ENCODE data around the gene ERP27.

The ERP27 gene

DNA sequence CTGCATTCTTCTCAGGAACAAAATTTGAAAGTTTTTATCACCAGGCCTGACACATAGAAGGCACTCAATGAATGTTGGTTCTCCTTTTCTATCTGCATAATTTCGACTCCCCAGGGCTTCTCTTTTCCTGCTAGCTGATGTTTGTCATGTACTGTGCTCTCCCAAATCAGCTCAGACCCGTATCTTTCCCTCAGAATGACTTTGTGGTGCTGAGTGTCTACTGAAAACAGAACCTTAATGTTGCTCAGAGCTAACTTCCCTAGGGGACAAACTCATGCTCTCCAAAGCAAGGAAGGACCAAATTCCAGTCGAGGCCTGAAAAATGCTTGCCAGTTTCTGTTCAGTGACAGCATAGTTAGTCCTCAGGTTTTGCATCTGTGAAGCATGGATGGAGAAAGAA lies 21.1 kb upstream of the ERP27 start:
- DNase-seq (ENCODE audit: low read depth), result no peak

DNA sequence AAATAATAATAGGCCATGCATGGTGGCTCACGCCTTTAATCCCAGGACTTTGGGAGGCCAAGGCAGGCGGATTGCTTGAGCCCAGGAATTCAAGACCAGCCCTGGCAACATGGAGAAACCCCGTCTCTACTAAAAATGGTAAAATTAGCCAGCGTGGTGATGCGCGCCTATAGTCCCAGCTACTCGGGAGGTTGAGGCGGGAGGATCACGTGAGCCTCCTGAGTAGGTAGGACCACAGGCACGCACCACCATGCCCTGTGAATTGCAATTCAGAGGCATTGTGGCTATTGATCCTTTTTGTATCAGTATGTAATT lies 20.7 kb upstream of the ERP27 start:
- no peak for DNase-seq (ENCODE audit: low read depth)

DNA sequence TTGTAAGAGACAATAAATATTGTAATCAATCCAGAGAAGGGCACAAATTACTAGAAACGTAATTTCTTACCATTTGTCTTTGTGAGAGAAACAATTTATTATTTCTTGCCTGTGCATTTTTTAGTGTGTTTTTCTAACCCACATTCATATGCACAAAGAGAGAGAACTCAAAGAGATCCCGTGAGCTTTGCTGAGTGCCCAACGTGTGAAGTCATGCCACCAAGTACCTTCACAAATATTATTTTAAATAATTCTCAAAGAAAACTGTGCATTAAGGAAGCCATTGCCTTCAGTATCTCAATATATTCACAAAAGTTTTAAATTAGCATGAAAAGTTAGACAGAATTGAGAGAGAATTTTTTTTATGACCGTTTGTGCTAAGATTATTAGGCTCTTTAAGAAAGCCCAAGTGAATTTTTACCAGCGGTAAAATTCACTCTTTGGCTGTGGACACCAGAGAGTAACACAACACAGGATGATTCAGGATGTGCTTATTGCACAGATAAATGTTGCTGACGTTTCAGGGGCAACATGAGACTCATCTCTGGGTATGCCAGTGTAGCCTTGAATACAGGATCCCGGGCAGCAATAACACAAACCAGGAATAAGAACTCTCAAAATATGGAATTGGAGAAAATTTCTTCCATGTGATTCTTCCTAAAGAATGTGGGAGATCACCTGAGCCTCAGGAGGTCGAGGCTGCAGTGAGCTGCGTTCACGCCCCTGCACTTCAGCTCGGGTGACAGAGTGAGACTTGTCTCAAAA lies 20.2 kb upstream of the ERP27 start:
- DNase-seq (ENCODE audit: low read depth), result no peak

DNA sequence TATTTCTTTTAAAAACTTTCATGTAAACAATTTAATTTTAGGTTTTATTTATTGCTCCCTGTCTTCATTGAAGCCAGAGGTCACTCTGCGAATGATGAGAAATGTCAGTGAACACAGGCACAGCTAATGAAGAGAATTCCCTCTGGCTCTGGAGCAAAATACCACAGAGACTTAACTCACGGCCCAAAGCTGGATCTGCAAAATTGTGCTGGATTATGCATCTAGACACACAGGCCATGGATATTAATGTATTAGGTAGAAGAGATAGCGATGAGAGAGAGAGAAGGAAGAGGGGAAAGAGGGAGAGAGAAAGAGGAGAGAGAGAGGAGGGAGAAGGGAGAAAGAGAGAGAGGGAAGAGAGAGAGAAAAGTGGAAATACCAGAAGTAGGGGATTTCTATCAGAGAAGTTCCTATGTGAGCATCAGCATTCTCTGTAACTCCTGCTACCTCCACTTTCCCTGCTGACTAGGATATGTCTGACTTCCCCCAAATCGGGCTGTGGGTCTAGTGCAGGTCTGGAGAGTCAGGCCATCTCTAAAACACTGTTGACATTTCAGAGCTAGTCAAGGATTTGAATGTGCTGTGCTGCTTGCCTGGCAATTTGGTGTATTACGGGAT lies 19.3 kb upstream of the ERP27 start:
- no peak for DNase-seq (ENCODE audit: low read depth)

DNA sequence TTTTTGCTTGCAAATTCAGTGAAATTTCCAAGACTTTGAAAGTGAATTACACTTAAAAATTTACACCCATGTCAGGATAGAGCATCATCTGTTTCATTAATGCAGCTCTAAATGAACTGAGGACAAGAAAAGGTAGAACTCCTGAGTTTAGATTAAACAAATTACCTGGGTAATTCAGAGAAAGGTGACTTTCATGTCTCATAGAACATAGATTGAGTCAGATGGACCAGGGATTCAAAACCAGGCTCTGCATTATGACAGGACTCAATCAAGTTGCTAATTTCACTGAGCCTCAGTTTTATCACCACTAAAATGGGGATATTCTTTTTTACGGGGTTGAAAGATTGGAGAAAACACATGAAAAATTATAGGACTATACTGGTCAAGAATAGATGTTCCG lies 18.6 kb upstream of the ERP27 start:
- DNase-seq (ENCODE audit: low read depth), result no peak

- no peak for DNase-seq (ENCODE audit: low read depth)
Measured at GRCh38 chr12:14956024-14956891, 17.9 kb upstream of the ERP27 start.

- DNase-seq (ENCODE audit: low read depth), result no peak
Measured at GRCh38 chr12:14954269-14954668, 15.9 kb upstream of the ERP27 start.

GRCh38 chr12:14953752-14954151 lies 15.4 kb upstream of the ERP27 start:
- no peak for DNase-seq (ENCODE audit: low read depth)

DNA sequence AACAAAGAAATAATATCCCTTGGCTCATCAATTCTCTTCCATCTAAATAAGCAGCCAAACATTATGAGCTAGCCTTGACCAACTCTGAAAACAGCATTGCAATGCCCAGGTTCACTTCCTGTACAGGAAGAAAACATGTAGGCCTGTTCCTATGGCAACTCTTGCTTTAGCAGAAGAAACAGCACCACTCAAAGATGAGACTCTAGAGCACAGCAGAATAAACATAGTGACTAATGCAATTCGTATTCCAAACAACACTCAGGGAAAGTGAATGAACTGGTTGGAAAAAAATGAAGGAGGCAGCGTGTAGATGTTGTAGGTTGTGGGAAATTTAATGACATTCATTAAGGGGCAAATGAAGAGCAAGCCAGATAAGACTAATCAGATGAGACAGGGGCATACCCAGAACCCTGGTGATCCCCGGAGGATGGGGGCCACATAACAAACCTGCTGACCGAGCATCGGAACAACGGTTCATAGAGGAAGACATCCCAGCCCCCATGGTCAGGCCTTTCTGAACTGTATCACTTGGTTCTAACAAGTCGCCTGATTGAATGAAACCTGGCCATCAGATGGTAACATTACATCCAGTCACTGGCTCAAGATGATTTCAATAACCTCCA lies 14.1 kb upstream of the ERP27 start:
- DNase-seq (ENCODE audit: low read depth), result peak; percentile 97

- DNase-seq (ENCODE audit: low read depth), result peak; percentile 63
Measured at GRCh38 chr12:14951851-14952250, 13.5 kb upstream of the ERP27 start.

DNA sequence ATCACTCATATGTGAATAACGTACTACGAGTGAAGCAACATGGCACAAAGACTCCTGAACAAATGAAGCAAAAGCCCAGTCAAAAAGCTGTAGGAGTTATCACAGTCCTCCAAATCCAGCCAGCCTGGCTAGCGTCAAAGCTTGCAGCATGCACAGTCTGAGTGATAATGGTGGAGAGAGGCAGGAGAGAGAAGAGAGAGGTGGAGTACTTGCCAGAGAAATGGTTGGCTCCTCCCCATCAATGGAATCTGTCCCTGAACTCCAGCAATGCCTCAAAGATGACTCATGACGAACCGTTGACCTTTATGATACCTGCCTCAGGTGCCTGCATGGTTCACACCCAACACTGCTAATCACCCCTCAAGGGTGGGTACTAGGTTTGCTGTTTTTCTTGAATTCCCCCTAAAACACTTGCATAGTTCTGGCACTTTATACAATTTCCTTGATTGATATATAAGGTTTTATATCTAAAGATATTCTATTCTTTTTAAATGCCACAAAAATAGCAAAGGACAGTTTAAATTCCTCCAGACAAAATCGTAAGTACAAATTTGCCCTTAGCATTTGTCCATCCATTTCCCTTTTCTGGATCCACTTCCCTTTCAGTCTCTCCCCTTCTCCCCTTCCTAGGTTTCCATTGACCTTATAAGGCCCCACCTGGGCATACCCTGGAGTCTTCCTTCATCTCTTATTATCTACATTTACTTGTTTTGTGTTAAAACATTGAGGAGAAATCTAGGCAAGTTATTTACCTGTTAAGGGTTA lies 12.8 kb upstream of the ERP27 start:
- DNase-seq (ENCODE audit: low read depth), result no peak

DNA sequence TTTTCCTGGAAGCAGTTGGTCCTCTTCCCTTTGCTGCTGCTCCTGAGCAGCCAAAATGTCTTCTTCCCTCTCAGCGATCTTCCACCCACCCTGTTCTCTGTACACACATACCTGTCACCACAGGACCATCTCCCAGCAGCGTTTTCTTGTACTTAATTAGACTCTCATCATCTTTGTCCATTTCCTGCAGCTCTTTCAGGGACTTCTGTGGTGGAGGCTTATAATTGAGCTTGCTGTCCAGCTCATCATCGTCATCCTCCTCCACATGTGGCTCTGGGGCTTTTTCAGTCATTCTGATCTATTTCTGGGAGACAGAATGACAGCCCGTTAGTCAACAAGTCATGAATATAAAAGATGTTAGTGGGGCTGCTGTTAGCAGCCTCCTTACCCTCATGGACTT lies 12.1 kb upstream of the ERP27 start:
- peak; percentile 23 for DNase-seq (ENCODE audit: low read depth)

DNA sequence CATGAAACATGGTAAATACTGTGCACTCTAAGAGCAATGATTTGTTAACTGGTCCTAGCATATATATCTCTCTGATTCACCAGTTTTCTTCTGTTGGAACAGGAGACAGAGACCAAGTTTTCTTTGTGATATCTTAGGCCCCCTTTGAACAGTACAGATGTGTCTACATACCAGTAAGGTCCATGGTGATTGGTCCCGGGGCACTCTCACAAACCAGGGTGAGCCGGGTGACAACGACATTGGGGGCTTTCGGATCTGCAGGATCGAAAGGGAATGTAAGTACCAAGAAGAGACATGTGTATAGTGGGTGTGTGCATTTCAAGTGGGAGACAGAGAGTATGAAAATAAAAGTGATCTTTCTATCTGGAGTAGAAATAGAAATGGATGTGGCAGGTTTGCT lies 11.3 kb upstream of the ERP27 start:
- DNase-seq (ENCODE audit: low read depth), result no peak

DNA sequence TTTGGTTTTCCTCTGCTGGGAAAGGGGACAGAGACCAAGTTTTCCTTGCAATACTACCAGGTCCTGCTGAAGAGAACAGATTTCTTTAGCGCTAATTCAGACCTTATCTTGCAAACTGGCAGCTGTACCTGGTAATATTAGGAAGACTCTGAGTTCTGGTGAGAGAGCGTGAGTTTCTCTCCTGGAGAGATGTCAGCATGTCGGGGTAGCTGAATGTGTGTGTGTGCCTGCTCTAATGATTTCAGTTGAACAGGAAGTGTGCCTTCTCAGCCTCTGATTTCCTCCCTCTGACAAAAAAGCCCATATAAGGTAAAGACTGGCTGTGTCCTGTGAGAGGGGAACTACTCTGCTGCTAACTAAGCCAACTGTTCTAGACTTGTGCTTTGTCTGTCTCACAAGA lies 10.3 kb upstream of the ERP27 start:
- DNase-seq (ENCODE audit: low read depth), result peak; percentile 92

DNA sequence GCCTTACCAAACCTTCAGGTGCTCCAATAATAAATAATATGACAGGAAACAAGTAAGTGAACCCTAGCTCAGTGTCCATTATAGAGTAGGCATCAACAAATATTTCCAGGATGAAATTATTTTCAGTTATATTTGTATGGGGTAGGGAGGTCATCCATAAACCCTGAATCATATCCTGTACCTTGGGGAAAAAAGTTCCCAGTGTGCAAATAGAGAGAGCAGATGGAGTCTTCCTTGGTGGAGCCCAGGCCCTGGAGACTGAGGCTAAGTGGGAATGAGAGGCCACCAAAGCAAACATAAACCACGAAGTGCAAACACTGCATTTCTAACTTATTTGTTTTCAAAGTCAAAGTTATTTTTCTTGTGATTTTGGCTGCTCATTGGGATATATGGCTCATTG lies 8.5 kb upstream of the ERP27 start:
- no peak for DNase-seq (ENCODE audit: low read depth)

- DNase-seq (ENCODE audit: low read depth), result no peak
Measured at GRCh38 chr12:14946162-14946561, 7.8 kb upstream of the ERP27 start.

GRCh38 chr12:14942196-14942931 lies 4.0 kb upstream of the ERP27 start:
- no peak for DNase-seq (ENCODE audit: low read depth)

DNA sequence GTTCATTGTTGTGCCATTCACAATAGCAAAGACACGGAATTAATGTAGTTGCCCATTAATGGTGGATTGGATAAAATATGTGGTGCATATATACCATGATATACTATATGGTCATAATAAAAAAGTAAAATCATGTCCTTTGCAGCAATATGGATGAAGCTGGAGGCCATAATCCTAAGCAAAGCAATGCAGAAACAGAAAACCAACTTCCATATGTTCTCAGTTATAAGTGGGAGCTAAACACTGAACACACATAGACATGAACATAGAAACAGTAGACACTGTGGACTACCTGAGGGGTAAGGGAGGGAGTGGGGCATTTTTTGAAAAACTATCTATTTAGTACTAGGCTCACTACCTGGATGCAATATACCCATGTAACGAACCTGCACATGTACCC lies 3.0 kb upstream of the ERP27 start:
- DNase-seq (ENCODE audit: low read depth), result no peak

DNA sequence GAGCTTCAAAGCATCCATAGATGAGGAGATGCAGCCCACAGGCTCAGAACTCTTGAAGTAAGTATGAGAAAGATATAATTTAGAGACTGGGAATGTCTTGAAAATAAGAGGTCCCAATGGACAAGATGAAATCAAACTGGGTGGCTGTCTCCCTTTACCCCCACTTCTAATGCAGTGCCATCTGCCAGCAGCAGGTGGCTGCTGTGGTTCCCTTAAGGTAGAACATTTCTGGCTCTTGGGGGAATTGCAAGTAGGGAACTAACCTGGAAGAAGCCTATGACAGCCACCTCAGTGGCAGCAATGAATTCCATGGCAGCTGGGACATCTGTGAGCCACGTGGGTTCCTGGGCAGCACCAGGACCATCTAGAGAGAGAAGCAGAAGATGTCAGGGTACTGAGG lies 648 bp downstream of the ERP27 start:
- no peak for DNase-seq (ENCODE audit: low read depth)

DNA sequence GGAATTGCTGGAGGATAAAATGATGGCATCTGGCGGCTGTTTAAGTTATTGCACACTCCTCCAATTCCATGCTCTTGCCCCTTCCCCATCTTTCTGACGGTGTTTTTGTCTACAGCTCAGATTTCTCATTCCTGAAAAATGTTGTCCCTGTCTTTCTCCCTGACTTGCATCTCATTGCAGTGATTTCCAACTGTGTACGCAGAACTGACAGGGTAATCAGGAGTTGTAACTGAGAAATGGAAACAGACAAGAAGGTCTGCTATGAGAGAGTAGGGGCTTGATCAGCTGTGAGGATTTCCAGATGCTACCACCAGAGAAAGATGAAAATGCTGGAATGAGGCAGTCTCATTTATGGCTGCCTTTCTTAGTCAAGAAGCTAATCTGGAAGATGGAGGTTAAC lies 1.3 kb downstream of the ERP27 start:
- no peak for DNase-seq (ENCODE audit: low read depth)

- no peak for DNase-seq (ENCODE audit: low read depth)
Measured at GRCh38 chr12:14936224-14936861, 2.0 kb downstream of the ERP27 start.

Measured in EH (cell line).